Breast epithelium (tissue), 3 donors: ENCODE results near the gene DMD.

Source experiments
- CTCF ChIP-seq, 3 donors: fragments of 450-650 bp; IDR thresholded peaks; one replicate each; pipeline ENCODE4 v1.5.1; 2016 to 2017; ENCODE audit warnings: antibody characterized with exemption in 3 of 3, mild to moderate bottlenecking in 3 of 3, moderate library complexity in 3 of 3
- POLR2A ChIP-seq: fragments of 450-650 bp; IDR thresholded peaks from one replicate; pipeline ENCODE4 v1.6.1; 2016; ENCODE audit warnings: antibody characterized with exemption, mild to moderate bottlenecking, moderate library complexity

- TF ChIP-seq CTCF (IDR thresholded peaks at IDR 0.05), result no peak
- no peak for TF ChIP-seq POLR2A
Measured at GRCh38 chrX:31962256-31962655, 1249.1 kb downstream of the DMD start.
